Mesendoderm (in vitro differentiated cells): ENCODE data around the gene HDAC4.

Experiments used
- DNase-seq: peaks from one replicate; pipeline ENCODE4 v3.0.0; 2013
- H2AK5ac ChIP-seq: 2 replicates; pipeline ENCODE4 v1.6.1; 2013; ENCODE audit warnings: low read length, inconsistent platforms
- H2BK120ac ChIP-seq: 2 replicates; pipeline ENCODE4 v1.6.1; 2013; ENCODE audit warnings: low read depth, mild to moderate bottlenecking, low read length, moderate library complexity, mixed read lengths
- H2BK15ac ChIP-seq: replicated peaks from 2 replicates; pipeline ENCODE4 v1.6.1; 2013; ENCODE audit warnings: low read depth, mild to moderate bottlenecking, moderate library complexity
- H2BK5ac ChIP-seq: 2 replicates; pipeline ENCODE4 v1.6.1; 2013; ENCODE audit warnings: low read length, inconsistent platforms
- H3K18ac ChIP-seq: 2 replicates; pipeline ENCODE4 v1.6.1; 2013; ENCODE audit warnings: mild to moderate bottlenecking, low read length, mixed read lengths
- H3K23ac ChIP-seq: one replicate; pipeline ENCODE4 v1.6.1; 2013; ENCODE audit warnings: low read length
- H3K27ac ChIP-seq: 2 replicates; pipeline ENCODE4 v1.5.1; 2013; ENCODE audit warnings: low read depth, mild to moderate bottlenecking, inconsistent platforms, low read length, moderate library complexity
- H3K27me3 ChIP-seq: 2 replicates; pipeline ENCODE4 v1.6.1; 2013; ENCODE audit warnings: low read length, control low read depth, mild to moderate bottlenecking, inconsistent platforms; ENCODE audit not compliant: insufficient read depth, poor library complexity
- H3K36me3 ChIP-seq: 2 replicates; pipeline ENCODE4 v1.6.1; 2013; ENCODE audit warnings: low read length, inconsistent platforms; ENCODE audit not compliant: control insufficient read depth, insufficient read depth
- H3K4ac ChIP-seq: one replicate; pipeline ENCODE4 v1.6.1; 2013; ENCODE audit warnings: low read depth, mild to moderate bottlenecking, low read length, moderate library complexity
- H3K4me1 ChIP-seq: 2 replicates; pipeline ENCODE4 v1.6.1; 2013; ENCODE audit warnings: low read depth, low read length, inconsistent platforms; ENCODE audit not compliant: control insufficient read depth
- H3K4me2 ChIP-seq: 2 replicates; pipeline ENCODE4 v1.6.1; 2013; ENCODE audit warnings: low read length
- H3K4me3 ChIP-seq: 2 replicates; pipeline ENCODE4 v1.5.1; 2013; ENCODE audit warnings: mild to moderate bottlenecking, low read length
- H3K56ac ChIP-seq: one replicate; pipeline ENCODE4 v1.6.1; 2013; ENCODE audit warnings: low read length
- H3K79me1 ChIP-seq: 2 replicates; pipeline ENCODE4 v1.6.1; 2013; ENCODE audit warnings: low read length, inconsistent platforms
- H3K79me2 ChIP-seq: 2 replicates; pipeline ENCODE4 v1.6.1; 2013; ENCODE audit warnings: mild to moderate bottlenecking, low read length; ENCODE audit not compliant: control insufficient read depth, insufficient read depth
- H3K9ac ChIP-seq: 2 replicates; pipeline ENCODE4 v1.6.1; 2013; ENCODE audit warnings: low read length, inconsistent platforms
- H4K5ac ChIP-seq: one replicate; pipeline ENCODE4 v1.6.1; 2013; ENCODE audit warnings: low read length
- H4K8ac ChIP-seq: one replicate; pipeline ENCODE4 v1.6.1; 2013; ENCODE audit warnings: low read depth, mild to moderate bottlenecking, control low read depth, low read length, moderate library complexity
- WGBS: extraction: QIAGEN DNeasy Blood & Tissue Kit; methylation state at CpG from one replicate; pipeline ENCODE4 v1.1.7; 2013; ENCODE audit warnings: low lambda C conversion rate, missing lambda C conversion rate; ENCODE audit not compliant: insufficient coverage; ENCODE audit errors: extremely low coverage; 5-methylcytosine and 5-hydroxymethylcytosine counted together

The HDAC4 gene

GRCh38 chr2:239192456-239192855 is 208.4 kb downstream of the HDAC4 start:
- no CpG with 5 or more reads among the region's 17 CpGs for WGBS
- Histone ChIP-seq H2BK5ac (no peak overlapping the region), H4K8ac (no peak overlapping the region), H2BK120ac (no peak overlapping the region), H3K79me1 (no peaks in the 10 kb centered on the region), H3K36me3 (peaks cover 2% of the 10 kb centered on the region), H2AK5ac (no peak overlapping the region), H3K4me3 (no peak overlapping the region), H3K27ac (no peak overlapping the region), H3K4me2 (no peak overlapping the region), H4K5ac (no peak overlapping the region), H3K27me3 (no peaks in the 10 kb centered on the region), H3K23ac (no peak overlapping the region), H3K56ac (no peak overlapping the region), H3K18ac (no peak overlapping the region), H3K79me2 (no peaks in the 10 kb centered on the region), H3K9ac (no peak overlapping the region), H2BK15ac (no peak overlapping the region), H3K4me1 (no peaks in the 10 kb centered on the region), H3K4ac (no peak overlapping the region)
- no peak for DNase-seq

- H3K79me2 ChIP-seq, result no peaks in the 10 kb centered on the region
- no peak overlapping the region for H2BK120ac ChIP-seq
- no peak overlapping the region for H3K4me3 ChIP-seq
- no peak overlapping the region for H4K8ac ChIP-seq
- peaks cover 2% of the 10 kb centered on the region for H3K36me3 ChIP-seq
- H4K5ac ChIP-seq, result no peak overlapping the region
- H3K79me1 ChIP-seq, result no peaks in the 10 kb centered on the region
- H3K4ac ChIP-seq, result no peak overlapping the region
- no peak overlapping the region for H2AK5ac ChIP-seq
- no peak overlapping the region for H3K18ac ChIP-seq
- no peak overlapping the region for H2BK5ac ChIP-seq
- no peaks in the 10 kb centered on the region for H3K4me1 ChIP-seq
- no CpG with 5 or more reads among the region's 15 CpGs for WGBS
- no peak overlapping the region for H3K9ac ChIP-seq
- no peaks in the 10 kb centered on the region for H3K27me3 ChIP-seq
- H3K4me2 ChIP-seq, result no peak overlapping the region
- H3K27ac ChIP-seq, result no peak overlapping the region
- no peak for DNase-seq
- H3K56ac ChIP-seq, result no peak overlapping the region
- no peak overlapping the region for H3K23ac ChIP-seq
- no peak overlapping the region for H2BK15ac ChIP-seq
Observed at GRCh38 chr2:239190921-239191885, 209.6 kb downstream of the HDAC4 start.

GRCh38 chr2:239190361-239190760 is 210.5 kb downstream of the HDAC4 start:
- no peak overlapping the region for H3K9ac ChIP-seq
- no peaks in the 10 kb centered on the region for H3K79me2 ChIP-seq
- H3K4me3 ChIP-seq, result no peak overlapping the region
- H4K5ac ChIP-seq, result no peak overlapping the region
- H3K27ac ChIP-seq, result no peak overlapping the region
- no peaks in the 10 kb centered on the region for H3K27me3 ChIP-seq
- H3K36me3 ChIP-seq, result peaks cover 2% of the 10 kb centered on the region
- no CpG with 5 or more reads among the region's 22 CpGs for WGBS
- no peak overlapping the region for H3K4ac ChIP-seq
- no peak overlapping the region for H2BK5ac ChIP-seq
- H4K8ac ChIP-seq, result no peak overlapping the region
- no peak for DNase-seq
- no peaks in the 10 kb centered on the region for H3K79me1 ChIP-seq
- H2AK5ac ChIP-seq, result no peak overlapping the region
- no peak overlapping the region for H3K56ac ChIP-seq
- no peak overlapping the region for H2BK15ac ChIP-seq
- H3K4me2 ChIP-seq, result no peak overlapping the region
- no peak overlapping the region for H3K23ac ChIP-seq
- no peak overlapping the region for H2BK120ac ChIP-seq
- no peaks in the 10 kb centered on the region for H3K4me1 ChIP-seq
- H3K18ac ChIP-seq, result no peak overlapping the region

GRCh38 chr2:239189711-239190131 is 211.1 kb downstream of the HDAC4 start:
- Histone ChIP-seq H2BK5ac (no peak overlapping the region), H3K4me1 (no peaks in the 10 kb centered on the region), H3K79me2 (no peaks in the 10 kb centered on the region), H3K9ac (no peak overlapping the region), H3K27me3 (no peaks in the 10 kb centered on the region), H3K18ac (no peak overlapping the region), H3K23ac (no peak overlapping the region), H3K27ac (no peak overlapping the region), H4K8ac (no peak overlapping the region), H3K79me1 (no peaks in the 10 kb centered on the region), H3K56ac (no peak overlapping the region), H2BK15ac (no peak overlapping the region), H3K4ac (no peak overlapping the region), H2BK120ac (no peak overlapping the region), H3K4me2 (no peak overlapping the region), H3K36me3 (peaks cover 2% of the 10 kb centered on the region), H2AK5ac (no peak overlapping the region), H3K4me3 (no peak overlapping the region), H4K5ac (no peak overlapping the region)
- no CpG with 5 or more reads among the region's 23 CpGs for WGBS
- DNase-seq, result no peak

GRCh38 chr2:239188536-239188935 is 212.3 kb downstream of the HDAC4 start:
- Histone ChIP-seq H3K4ac (no peak overlapping the region), H3K79me2 (no peaks in the 10 kb centered on the region), H3K18ac (no peak overlapping the region), H3K4me3 (no peak overlapping the region), H2BK120ac (no peak overlapping the region), H3K4me2 (no peak overlapping the region), H3K23ac (no peak overlapping the region), H3K79me1 (no peaks in the 10 kb centered on the region), H4K5ac (no peak overlapping the region), H3K9ac (no peak overlapping the region), H3K56ac (no peak overlapping the region), H2AK5ac (no peak overlapping the region), H3K27ac (no peak overlapping the region), H3K4me1 (no peaks in the 10 kb centered on the region), H2BK5ac (no peak overlapping the region), H4K8ac (no peak overlapping the region), H3K27me3 (no peaks in the 10 kb centered on the region), H2BK15ac (no peak overlapping the region), H3K36me3 (peaks cover 2% of the 10 kb centered on the region)
- no peak for DNase-seq
- no CpG with 5 or more reads among the region's 12 CpGs for WGBS
